AG09309 (cell line): Measurements from ENCODE around the gene PLOD2.

Experiments
- DNase-seq: peaks from one replicate; pipeline ENCODE4 v3.0.0-alpha.2; 2010; ENCODE audit warnings: low read depth
- H3K4me3 ChIP-seq: 2 replicates; pipeline ENCODE4 v1.5.1; 2011; ENCODE audit warnings: mild to moderate bottlenecking, low read depth, low read length, moderate library complexity; ENCODE audit not compliant: control insufficient read depth
- CTCF ChIP-seq: IDR thresholded peaks from 2 replicates; pipeline ENCODE4 v1.5.1; 2011; ENCODE audit warnings: mild to moderate bottlenecking, low read depth, low read length, inconsistent platforms; ENCODE audit not compliant: insufficient read depth, control insufficient read depth; ENCODE audit errors: missing control alignments

PLOD2 gene

GRCh38 chr3:146195605-146196004, 34.6 kb upstream of the PLOD2 start:
- DNase-seq, result no peak
- no peak for TF ChIP-seq CTCF
- no peak overlapping the region for H3K4me3 ChIP-seq

GRCh38 chr3:146195030-146195429, 34.0 kb upstream of the PLOD2 start:
- DNase-seq, result no peak
- H3K4me3 ChIP-seq, result no peak overlapping the region
- TF ChIP-seq CTCF, result no peak

GRCh38 chr3:146191051-146191450, 30.1 kb upstream of the PLOD2 start:
- no peak for TF ChIP-seq CTCF
- H3K4me3 ChIP-seq, result no peak overlapping the region
- DNase-seq, result no peak

DNA sequence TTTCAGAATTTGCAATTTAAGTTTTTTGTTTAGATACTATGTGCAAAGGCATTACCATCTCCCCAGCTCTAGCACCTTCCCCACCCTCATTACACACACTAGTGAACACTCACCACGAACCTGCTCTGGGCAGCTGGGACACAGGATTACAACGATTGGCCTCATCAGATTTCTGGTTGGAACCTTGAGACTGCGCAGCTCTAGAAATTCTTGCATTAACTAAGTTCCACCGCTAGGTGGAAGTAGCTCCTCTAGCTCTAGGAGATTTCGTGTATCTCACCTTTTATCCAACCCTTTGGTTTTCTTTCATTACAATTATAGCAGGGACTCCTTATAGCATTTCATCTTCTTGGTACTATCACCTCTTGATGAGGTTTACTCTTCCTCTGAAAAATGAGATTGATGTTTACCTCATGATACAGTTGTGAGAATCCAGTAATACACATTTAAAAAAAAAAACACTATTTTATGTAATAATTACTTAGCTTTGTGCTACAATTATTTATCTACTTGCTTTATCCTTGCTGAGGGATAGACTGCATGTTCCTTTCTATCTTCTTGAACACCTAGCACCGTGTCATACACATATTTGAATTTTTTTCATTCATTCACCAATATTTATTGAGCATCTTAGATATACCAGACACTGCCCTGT, 28.7 kb upstream of the PLOD2 start:
- TF ChIP-seq CTCF, result peak; percentile 70
- DNase-seq, result no peak
- no peak overlapping the region for H3K4me3 ChIP-seq

DNA sequence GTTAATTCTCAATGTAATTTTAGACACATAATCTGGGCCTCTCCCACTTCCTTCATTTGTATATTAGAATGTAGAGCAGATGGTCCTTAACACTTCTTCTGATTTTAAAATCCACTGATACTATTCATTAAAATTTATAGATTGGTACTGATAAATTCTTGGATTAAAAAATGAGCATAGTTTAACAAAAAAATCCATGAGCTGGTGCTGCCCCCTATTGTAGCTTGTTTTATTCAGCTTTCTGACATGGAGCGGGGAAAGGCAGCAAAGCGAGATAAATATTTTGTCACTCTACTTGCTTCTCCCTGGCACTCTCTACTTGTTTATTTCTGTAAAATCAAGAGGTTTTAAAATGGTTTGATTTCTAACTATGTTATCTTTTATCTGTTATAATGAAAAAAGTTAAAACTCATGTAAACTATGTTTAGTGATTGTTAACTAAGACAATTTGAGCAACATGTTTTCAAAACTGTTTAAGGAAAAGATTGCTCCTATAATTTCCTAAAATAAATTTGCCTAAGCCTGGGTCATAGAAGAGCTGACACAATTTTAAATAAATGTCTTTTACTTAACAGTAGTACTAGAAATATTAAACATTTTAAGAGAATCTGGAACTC, 26.5 kb upstream of the PLOD2 start:
- no peak overlapping the region for H3K4me3 ChIP-seq
- DNase-seq, result no peak
- peak; percentile 60 for TF ChIP-seq CTCF

GRCh38 chr3:146184241-146185015, 23.4 kb upstream of the PLOD2 start:
- no peak for TF ChIP-seq CTCF
- no peak overlapping the region for H3K4me3 ChIP-seq
- no peak for DNase-seq
